ENCODE data around the gene PAXX.

PAXX gene

GRCh38 chr9:136968333-136969127 is 23.7 kb upstream of the PAXX start:
- DNase-seq = no peak

DNA sequence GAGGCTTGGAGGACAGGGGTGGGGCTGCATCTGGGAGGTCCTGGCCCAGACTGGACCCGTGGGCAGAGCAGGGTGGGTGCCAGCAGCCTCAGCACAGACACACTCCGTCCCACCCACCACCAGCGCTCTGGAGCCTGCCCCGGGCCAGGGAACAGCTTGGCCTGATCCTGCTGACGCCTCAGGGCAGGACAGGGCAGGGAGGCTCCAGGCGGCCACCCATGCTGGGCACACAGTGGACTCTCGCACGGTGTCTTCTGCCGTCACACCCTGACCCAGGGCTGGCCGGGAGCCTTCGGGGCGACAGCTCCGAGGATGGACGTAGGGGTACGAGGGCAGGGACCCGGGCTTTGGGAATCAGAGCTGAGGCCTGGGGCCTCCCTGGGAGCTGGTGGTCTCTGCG is 23.1 kb upstream of the PAXX start:
- no peak for DNase-seq

DNA sequence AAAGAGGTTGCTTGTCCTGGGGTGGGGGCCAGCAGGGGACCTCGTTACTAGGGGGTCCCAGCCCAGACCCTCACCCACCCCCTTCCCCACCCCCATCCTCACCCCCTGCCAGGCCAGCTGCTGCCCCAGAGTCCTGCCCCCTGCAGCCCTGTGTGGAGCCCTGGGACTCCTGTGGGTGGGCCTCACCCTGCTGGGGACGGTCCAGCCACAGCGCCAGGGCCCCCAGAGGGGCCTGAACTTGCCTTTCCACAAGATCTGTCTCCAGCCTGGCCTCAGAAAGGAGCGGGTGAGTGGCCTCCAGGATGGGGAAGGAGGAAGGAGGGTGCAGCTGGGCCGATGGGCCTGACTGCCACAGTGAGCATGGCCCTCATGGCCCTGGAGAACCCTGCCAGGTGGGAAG is 22.4 kb upstream of the PAXX start:
- DNase-seq = no peak

GRCh38 chr9:136970361-136970760 is 21.9 kb upstream of the PAXX start:
- no peak for DNase-seq

- no peak for DNase-seq
Observed at GRCh38 chr9:136971746-136972145, 20.5 kb upstream of the PAXX start.

DNA sequence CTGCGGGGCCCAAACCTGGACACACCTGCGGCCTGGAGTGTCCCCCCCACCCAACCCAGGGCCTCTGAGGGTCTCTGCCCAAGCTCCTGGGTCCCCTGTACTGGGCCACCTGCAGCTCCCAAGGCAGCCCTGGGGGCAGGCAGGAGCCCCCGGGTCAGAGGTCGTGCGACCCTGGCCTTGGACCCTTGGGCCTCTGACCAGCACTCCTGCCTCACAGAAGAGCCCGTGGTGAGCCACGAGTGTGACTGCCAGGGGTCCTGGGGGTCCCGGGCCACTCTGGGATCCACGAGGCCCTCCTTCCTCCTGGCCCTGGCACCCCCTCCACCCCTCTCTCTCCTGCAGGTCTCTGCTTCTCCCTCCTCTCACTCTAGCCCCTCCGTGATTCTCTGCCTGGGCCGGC is 19.9 kb upstream of the PAXX start:
- no peak for DNase-seq

- no peak for DNase-seq
Observed at GRCh38 chr9:136972743-136973142, 19.5 kb upstream of the PAXX start.

DNA sequence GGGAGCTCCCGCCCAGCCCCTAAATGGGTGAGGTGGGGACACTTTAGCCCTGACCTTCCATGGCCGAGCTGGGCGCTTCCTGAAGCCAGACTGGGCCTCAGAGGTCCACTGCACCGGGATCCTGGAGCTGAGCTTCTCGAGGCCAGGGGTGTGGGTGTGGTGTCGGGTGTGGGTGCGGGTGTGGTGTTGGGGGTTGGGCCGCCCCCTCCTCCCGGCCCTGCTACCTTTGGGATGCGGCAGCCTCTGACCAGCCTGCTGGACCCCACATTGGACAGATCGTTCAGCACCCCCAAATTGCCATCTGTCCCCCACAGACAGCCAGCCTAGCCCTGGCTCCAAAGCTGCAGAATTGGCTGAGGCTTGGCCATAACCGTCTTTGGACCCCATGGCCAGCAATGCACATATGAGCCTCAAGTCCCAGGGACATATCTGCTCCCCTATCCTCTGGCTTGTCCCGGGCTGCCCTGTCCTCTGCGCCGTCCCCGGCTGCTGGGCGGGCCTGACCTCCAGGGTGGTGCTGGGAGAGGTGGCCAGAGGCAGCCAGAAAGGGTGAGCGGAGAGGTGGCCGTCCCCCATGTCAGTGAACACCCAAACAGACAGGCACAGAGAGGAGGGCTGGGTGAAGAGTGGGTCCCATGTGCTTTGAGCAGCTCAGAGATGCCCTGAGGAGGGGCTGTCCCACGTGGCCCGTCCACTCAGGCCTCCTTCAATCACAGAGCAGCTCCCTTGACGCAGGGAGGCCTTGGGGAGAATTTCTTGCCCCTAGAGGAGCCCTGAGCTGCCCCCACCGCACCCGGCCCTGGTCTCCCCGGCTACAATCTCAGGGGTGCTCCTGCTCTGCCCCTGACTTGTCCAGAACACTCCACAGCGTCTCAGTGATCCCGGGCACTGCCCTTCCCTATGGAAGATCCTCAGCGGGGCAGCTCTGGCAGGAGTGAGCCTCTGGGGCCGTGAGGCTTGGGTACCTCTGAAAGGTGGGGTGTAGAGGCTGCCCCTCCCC is 18.3 kb upstream of the PAXX start:
- DNase-seq = no peak

- no peak for DNase-seq
Observed at GRCh38 chr9:136974817-136975535, 17.2 kb upstream of the PAXX start.

GRCh38 chr9:136975644-136976043 is 16.6 kb upstream of the PAXX start:
- no peak for DNase-seq

- no peak for DNase-seq
Observed at GRCh38 chr9:136977223-136977622, 15.0 kb upstream of the PAXX start, which contains the start of gene PTGDS. Gene PTGDS (plus strand): TSS chr9:136977504. CDS start chr9:136977579, 75 bp downstream.

GRCh38 chr9:136977649-136978072 is 14.6 kb upstream of the PAXX start:
- DNase-seq = no peak

- no peak for DNase-seq
Observed at GRCh38 chr9:136978073-136978864, 14.0 kb upstream of the PAXX start.

DNA sequence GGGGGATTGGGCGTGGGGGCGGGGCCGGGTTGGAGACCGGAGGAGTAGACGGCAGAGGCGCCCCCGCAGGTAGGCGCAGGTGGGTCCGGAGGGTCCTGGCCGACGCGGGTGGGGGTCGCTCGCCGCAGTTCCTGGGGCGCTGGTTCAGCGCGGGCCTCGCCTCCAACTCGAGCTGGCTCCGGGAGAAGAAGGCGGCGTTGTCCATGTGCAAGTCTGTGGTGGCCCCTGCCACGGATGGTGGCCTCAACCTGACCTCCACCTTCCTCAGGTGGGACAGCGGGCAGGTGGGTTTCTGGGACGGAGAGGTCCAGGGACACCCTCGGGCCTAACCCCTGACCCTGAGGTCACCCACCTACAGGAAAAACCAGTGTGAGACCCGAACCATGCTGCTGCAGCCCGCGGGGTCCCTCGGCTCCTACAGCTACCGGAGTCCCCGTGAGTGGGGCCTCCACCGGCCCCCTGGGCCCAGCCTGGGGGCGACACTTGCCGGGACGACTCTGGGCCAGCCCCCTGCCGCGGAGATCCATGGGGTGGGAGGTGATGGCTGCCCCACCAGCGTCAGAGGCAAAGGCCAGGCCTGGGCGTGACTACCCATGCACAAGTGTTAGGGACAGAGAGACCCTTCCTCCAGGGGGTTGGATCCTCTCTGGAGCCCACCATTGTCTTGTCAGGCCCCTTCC is 13.2 kb upstream of the PAXX start:
- no peak for DNase-seq

DNA sequence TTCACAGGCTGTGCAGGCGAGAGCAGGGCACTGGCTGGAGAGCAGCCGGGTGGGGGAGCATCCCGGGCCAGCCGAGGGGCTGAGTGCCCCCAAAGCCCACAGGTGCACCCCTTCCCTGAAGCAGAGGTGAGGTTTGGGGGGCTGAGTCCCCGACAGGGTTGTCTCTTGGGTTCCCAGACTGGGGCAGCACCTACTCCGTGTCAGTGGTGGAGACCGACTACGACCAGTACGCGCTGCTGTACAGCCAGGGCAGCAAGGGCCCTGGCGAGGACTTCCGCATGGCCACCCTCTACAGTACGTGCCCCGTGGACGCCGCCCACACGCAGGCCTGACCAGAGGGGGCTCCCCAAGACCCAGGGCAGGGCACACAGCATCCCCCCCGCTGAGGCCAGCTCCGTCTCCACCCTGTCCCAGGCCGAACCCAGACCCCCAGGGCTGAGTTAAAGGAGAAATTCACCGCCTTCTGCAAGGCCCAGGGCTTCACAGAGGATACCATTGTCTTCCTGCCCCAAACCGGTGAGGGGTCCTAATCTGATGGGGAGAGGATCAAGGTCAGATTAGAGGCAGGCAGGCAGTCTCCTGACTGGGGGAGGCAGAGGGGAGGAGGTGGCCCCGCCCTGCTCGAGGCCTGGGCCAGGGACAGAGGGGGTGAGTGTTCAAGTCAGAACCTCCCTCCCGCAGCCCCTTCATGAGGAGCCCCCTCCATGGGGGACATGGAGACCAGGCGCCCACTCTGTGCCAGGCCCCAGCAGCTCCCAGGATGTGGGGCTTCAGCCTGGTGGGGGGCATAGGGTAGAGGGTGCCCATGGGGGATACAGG is 12.2 kb upstream of the PAXX start:
- no peak for DNase-seq

DNA sequence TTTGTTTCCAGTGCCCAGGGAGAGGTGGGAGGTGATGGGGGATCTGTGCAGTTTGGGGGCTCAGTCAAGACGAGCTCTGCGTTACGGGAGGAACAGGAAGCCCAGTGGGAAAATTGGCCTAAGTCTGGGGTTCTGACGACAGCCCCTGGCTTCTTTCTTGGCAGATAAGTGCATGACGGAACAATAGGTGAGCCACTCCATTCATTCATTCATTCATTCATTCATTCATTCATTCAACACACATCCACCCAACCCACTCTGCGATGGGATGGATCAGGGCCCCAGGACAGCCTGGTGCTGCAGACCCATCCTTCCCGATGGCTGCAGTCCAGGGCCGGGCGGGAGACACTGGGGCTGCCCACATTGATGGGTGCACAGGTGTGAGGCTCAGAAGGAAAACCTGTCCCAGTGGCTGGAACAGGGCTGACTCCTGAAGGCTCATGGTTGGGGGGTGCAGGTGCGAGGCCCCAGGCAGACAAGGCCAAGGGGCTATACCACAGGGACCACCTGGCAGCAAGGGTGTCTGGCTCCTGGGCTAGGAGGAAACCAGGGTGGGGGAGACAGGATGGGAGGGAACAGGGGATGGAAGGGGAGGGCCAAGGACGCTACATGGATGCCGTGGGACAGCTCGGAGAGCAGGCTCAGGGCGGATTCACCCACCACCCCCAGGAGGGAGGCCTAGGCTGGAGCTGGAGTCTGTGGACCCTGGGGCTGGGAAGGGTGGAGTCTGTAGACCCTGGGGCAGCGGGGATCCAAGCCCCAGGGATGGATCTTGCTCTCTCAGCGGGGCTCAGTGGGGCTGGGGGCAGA is 11.3 kb upstream of the PAXX start:
- DNase-seq = no peak

DNA sequence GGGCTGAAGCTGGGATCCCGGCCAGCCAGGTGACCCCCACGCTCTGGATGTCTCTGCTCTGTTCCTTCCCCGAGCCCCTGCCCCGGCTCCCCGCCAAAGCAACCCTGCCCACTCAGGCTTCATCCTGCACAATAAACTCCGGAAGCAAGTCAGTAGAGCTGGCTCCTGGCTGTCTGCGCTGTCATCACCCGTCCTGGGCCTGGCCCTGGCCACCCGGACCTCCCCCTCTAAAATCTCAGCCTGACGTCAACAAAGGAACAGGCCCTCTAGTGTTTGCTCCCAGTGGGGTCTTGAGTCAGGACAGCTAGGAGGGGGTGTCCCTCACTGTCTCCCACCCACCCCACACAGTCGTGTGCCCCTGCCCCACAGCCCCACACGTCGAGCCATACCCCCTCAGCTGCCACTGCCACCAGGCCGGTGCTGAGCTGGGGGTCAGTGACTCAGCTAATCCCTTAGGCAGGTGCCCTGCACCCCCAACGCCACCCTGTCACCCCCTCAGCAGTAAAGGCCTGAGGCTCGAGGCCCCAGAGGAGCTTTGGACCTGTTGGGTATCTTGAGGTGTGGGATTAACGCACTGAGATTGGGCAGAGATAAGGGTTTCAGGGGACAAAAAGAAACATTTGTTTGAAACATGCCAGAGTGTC is 10.5 kb upstream of the PAXX start:
- no peak for DNase-seq

- DNase-seq = no peak
Observed at GRCh38 chr9:136982232-136983051, 9.8 kb upstream of the PAXX start, which contains the start of gene LCNL1. Gene LCNL1 (plus strand): TSS chr9:136982993. CDS start chr9:136983587, 594 bp downstream.

Data from KG1 (cell line).